GM15510 (cell line): ENCODE measurements around the gene SEMA5A.

Experiments used
- POLR2A ChIP-seq: IDR thresholded peaks from 3 replicates; pipeline ENCODE4 v1.6.1; 2011; ENCODE audit warnings: borderline replicate concordance; ENCODE audit not compliant: insufficient read length; ENCODE audit errors: extremely low read depth

Gene SEMA5A

DNA sequence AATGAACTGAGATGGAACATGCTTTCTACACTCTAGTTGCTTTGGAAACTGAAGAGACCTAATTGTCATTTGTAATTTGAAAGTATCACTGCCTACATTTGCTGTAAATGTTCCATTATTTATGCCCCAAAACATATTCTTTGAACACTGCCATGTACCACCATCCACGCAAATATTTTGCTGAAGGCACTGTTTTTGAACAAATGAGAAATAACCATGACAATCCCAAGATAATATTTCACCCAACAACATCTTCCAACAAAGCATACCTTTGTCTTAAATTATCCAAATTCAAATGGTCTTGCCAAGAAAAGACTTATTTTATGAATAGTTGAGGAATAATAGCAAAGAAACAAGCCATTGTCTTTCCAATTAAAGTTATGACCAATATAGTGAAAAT is 356.2 kb downstream of the SEMA5A start:
- no peak for TF ChIP-seq POLR2A

DNA sequence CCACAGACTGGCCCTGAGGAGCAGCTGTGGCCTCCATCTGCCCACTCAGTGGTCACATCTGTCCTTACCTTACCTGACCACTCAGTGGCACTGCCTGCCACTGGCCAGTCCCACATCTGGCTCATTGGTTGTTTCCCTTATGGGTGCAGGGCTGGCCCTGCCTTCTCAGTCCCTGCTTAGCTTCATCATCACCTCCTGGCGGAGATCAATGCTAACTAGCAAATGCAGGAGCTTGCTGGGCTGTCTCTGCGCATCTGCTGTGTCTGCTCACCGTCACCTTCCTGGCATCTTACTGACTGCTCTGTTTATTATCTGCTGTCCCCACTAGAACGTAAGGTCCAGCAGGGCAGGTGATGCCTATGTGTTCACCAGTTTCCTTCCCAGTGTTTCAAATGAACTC is 356.9 kb downstream of the SEMA5A start:
- TF ChIP-seq POLR2A, result no peak

DNA sequence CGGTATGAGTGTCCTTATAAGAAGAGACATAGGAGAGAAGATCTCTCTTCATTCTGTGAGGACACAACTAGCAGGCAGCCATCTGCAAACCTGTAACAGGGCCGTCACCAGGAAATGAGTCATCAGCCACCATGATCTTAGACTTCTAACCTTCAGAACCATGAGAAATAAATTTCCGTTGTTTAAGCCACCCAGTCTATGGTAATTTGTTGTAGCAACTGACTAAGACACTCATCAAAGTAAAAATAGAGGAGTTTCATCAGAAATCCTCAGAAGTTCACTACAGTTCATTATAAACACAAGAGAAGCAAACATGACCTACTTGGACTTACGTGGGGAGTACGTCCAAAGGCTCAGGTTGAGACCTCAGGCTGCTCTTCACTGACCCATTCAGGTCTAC is 357.7 kb downstream of the SEMA5A start:
- no peak for TF ChIP-seq POLR2A

DNA sequence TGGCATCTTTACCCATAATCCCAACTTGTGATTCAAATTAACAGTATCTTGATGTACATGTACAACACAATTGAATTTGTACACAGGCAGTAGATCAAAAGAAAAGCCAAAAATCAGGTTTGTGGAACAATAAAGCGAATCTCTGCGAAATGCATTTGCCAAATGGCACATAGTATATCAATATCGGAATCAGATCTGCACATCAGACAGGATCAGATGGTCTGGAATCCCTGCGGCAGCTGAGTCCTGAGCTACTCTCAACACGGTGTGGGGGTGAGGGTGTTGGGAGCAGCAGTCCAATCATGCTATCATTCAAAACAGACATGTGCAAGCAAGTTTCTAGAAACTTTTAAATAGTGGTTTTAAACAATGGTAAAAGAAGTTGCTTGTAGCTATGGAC is 358.3 kb downstream of the SEMA5A start:
- no peak for TF ChIP-seq POLR2A

DNA sequence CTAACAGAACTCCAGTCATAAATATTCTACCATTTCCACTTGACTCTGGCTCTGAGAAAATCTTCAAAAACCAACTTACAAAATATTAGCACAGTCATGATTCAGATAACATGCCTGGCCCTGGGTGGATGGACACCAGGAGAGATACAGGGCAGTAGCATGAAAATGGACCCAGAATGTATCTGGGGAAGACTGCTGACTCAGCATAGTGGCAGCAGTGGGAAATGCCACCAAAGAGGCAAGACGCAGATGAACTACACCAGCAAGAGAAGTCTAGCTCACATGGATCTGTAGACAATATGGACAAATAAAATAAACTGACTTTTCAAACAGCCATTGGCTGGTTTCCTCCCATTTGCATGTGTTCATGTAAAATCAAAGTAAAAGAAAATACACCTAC is 359.8 kb downstream of the SEMA5A start:
- TF ChIP-seq POLR2A, result no peak

DNA sequence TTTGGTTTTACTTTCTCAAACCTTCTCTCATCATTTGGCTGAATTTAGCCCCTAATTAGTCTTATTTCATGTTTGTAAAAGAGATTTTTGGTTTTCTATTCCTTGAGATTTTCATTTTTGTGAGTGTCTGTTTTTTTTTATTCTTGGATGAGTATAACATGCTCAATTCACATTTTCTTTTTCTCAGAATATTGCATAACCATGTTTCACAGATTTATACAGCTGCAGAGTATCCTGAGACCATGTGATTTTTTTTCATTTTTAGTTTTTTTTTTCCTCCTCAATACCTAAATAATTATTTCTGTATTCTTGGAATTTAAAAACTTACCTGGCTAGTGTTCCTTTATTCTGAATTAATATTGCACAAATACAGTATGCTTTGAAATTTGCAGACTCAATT is 361.9 kb downstream of the SEMA5A start:
- TF ChIP-seq POLR2A, result no peak

DNA sequence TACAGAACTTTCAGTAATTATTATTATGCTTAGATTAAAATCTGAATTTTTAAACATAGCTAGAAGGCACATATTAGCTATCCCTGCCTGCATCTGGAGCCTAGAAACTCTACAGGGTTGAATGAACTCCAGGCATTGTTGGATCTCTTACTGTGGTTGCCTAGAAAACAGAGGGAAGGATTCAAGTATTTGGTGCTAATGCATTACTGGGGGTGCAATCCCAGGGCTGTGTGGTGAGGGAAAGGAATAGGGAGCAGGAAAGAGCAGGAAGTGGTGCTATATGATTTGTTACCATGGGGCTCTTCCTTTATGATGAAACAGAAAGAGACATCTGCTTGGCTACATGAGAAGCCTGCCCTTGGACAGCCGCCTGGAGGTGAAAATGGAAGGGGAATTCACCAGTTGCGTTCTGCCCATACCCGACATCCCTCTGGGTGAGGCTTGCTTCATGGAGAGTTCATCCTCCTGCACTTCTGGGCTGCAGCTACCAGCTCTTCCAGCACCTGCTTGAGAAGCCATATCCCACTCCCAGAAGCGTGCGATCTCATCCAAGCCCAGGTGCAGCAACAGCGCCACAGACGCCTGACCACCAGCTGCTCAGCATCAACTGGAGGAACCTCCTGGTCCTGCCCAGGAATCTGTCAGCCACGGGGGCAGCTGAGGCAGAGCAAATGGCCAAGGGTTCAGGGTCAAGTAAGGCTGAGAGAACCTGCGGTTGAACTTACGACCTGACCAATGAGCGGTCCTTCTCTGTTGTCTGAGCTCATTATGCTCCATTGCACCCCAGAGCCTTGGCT is 362.8 kb downstream of the SEMA5A start:
- no peak for TF ChIP-seq POLR2A

DNA sequence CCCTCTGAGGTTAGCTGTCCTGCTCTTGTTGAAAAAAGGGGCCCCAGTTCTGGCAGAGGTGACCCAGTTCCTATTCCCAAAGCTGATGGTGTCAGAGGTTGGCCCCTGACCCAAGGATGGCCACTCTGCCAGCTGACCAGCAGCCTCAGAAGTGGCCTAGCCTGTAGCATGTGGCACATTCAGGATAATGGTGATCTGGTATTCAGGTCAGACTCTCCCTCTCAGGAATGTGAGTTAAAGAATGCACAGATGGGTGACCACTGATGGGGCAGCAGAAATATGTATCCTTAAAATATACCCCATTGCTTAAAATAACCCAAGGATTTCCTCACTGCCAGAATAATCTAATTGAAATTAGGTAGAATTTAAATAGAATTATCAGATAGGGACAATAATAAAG is 369.2 kb downstream of the SEMA5A start:
- no peak for TF ChIP-seq POLR2A

DNA sequence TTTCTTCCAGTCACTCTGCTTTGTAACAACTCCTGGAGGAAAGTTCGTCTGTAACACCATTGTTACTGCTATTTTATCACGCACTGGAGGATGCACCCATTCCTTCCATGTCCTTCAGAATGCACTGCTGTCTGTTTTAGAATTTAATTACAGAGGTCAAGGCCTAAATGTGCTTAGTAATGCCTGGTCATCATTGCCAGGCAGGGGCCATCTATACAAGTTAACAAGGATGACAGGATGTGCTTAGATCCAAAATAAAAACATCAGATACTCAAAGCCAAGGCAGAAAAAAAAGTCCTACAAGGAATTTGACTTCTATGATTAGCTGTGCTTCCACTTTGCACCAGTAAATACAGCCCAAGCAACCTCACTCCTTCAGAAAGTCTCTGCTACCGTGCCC is 371.4 kb downstream of the SEMA5A start:
- TF ChIP-seq POLR2A, result no peak

DNA sequence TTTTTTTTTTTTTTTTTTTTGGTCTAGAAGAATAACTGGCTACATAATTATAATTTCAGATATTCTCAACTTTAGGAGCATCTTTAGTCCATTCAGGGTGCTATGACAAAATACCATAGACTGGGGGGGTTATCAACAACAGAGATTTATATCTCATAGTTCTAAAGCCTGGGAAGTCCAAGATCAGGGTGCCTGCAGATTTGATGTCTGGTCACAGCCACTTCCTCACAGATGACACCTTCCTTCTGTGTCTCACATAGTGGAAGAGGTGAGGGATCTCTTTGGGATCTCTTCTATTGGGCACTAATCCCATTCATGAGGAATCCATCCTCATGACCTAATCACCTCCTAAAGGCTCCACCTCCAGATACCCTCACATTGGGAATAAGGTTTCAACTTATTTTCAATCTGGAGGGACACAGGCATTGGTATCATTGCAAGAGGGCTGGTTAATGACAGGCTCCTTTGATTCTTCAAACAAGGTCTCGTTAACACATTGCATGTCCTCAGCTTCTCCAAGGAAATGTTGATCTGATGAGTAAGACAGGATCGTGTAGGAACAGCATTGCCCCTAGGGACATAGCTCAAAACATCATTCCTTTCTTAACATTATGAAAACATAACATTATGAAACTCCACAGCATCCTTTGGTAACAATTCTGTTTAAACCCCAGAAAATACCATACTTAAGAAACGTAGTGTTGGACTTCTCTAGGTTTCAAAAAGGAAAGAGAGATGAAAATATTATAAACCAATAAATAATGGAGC is 372.4 kb downstream of the SEMA5A start:
- TF ChIP-seq POLR2A, result no peak

DNA sequence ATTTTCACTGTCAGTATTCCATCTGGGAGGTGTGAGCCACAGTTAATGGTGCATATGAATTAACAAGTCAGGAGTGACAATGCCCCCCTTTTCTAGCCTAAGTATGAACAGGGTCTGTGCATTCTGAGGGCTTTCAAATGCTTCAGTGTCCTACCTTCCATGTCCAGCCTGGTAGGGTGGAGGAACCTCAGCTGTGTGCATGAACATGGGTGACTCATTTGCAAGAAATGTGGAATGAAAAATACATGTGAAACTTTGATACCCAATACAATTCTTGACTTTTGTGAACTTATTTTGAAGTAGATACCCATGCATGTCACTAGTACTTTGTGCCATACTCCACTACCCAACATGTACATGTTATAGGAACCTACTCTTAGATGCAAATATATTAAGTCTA is 375.8 kb downstream of the SEMA5A start:
- TF ChIP-seq POLR2A, result no peak

DNA sequence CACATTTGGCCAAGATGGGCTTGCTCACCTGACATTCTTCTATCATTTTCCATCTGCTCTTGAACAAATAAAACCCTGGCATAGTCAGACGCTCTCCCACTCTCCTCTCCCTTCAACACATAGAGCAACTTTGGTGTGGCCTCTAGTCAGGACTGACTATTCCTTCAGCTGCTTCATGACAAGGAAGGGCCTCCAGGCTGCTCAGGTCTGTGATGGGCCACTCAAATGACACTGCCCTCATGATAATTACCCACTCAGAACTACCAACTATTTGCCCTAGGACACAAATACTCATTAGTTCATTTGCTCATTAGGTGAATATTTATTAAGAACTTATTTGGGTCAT is 376.3 kb downstream of the SEMA5A start:
- no peak for TF ChIP-seq POLR2A

DNA sequence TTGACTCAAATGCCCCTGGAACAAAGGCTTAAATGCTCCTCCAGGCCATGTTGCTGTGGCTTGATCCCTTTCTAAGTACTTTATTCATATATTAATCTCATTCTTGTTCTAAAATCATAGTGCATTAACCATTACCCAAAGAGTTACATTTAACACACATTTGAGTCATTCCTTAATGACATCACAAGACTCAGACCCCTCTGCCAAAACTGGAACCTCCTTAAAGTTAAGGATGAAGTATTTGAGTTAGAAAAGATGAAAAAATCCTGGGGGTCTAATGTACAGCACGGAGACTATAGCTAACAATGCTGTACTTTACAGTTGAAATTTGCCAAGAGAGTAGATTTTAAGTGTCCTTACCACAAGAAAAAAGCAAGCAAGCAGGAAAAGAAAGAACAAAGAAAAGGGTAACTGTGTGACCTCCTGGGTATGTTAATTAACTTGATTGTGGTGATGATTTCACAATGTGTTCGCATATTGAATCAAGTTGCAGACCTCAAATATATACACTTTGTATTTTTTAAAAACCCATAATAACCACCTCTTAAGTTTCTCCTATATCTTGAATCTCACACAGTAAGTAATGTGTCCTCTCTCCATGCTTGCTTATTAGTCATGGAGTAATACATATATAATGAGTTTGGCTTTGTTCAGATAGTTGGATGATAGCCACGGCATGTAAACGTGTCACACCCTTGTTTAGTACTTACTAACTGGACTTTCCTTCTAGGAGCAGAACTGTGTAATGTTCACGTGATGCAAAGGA is 376.9 kb downstream of the SEMA5A start:
- no peak for TF ChIP-seq POLR2A

DNA sequence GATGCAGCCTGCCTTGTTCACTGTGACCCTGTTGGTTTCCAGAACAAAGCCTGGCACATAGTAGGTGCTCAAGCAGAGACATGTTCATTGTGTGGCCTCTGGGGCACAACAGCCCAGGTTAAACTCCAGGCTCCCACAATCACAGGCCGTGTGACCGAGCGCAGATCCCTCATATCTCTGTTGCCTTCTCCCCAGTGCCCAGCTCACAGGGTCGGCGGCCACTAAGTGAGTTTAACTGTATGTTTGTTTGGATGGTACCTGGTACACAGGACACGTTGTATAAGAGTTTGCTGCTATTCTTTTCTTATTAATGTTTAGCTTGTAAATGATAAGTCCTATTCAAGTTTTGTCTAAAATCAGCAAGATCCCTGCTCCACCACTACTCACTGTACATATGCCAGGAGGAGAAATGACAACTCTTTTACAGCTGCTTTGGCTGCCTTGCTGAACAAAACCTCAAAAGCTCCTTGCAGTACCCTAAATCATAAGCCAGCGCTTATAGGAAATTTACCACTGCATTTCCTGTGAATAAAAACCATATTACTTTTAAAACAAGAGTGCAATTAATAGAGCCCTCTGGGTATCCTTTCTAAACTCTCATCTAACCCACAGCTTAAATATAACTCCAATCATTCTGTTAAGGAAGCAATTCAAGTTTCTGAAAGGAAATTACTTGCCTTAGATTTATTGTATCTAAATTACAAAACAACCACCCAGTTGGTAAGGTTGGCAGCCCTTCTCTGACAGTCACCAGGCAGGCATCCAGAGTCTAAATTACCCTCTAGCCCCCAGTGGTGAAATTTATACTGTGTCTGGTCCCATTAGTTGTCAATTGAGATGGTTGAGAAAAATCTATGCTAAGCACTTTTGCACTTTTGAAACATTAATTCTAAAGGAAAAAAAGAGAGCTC is 379.4 kb downstream of the SEMA5A start:
- no peak for TF ChIP-seq POLR2A
